ENCODE data around the gene CIB4. TPM values are rescaled to one million over a fixed set of nuclear protein-coding genes. Genes with fewer than 3 reads are reported as not detected.

Gene CIB4
- total RNA-seq, 1 donor from 2014 or later, result not detected

- no peak for DNase-seq (ENCODE audit: low read depth)
These were observed 57.7 kb downstream of the CIB4 start for GRCh38 chr2:26583381-26583911.

- no peak for DNase-seq (ENCODE audit: low read depth)
These were observed 58.3 kb downstream of the CIB4 start for GRCh38 chr2:26582890-26583289.

GRCh38 chr2:26581991-26582842 lies 58.9 kb downstream of the CIB4 start:
- DNase-seq (ENCODE audit: low read depth), result no peak

GRCh38 chr2:26581266-26581990 lies 59.7 kb downstream of the CIB4 start:
- no peak for DNase-seq (ENCODE audit: low read depth)

- DNase-seq (ENCODE audit: low read depth), result no peak
These were observed 60.4 kb downstream of the CIB4 start for GRCh38 chr2:26580751-26581150.

GRCh38 chr2:26580151-26580550 lies 61.0 kb downstream of the CIB4 start:
- DNase-seq (ENCODE audit: low read depth), result no peak

GRCh38 chr2:26579723-26580040 lies 61.5 kb downstream of the CIB4 start:
- DNase-seq (ENCODE audit: low read depth), result no peak

GRCh38 chr2:26579025-26579722 lies 62.0 kb downstream of the CIB4 start:
- no peak for DNase-seq (ENCODE audit: low read depth)

- DNase-seq (ENCODE audit: low read depth), result no peak
These were observed 62.6 kb downstream of the CIB4 start for GRCh38 chr2:26578581-26578980.

GRCh38 chr2:26578113-26578458 lies 63.1 kb downstream of the CIB4 start:
- DNase-seq (ENCODE audit: low read depth), result no peak

- DNase-seq (ENCODE audit: low read depth), result peak; percentile 17
These were observed 63.6 kb downstream of the CIB4 start for GRCh38 chr2:26577442-26578112.

- DNase-seq (ENCODE audit: low read depth), result no peak
These were observed 64.4 kb downstream of the CIB4 start for GRCh38 chr2:26576565-26577441.

GRCh38 chr2:26575836-26576564 lies 65.2 kb downstream of the CIB4 start:
- no peak for DNase-seq (ENCODE audit: low read depth)

- no peak for DNase-seq (ENCODE audit: low read depth)
These were observed 66.1 kb downstream of the CIB4 start for GRCh38 chr2:26574900-26575560.

GRCh38 chr2:26574066-26574899 lies 66.9 kb downstream of the CIB4 start:
- DNase-seq (ENCODE audit: low read depth), result no peak

GRCh38 chr2:26573241-26573925 lies 67.8 kb downstream of the CIB4 start:
- DNase-seq (ENCODE audit: low read depth), result no peak

GRCh38 chr2:26572591-26572990 lies 68.6 kb downstream of the CIB4 start:
- DNase-seq (ENCODE audit: low read depth), result no peak

- DNase-seq (ENCODE audit: low read depth), result no peak
These were observed 69.8 kb downstream of the CIB4 start for GRCh38 chr2:26571316-26571715.
